Neuronal stem cell (in vitro differentiated cells): ENCODE results near the gene LRRC26.

Source experiments
- DNase-seq: peaks from one replicate; pipeline ENCODE4 v3.0.0-alpha.2; 2013; ENCODE audit warnings: low spot score
- H2AFZ ChIP-seq: one replicate; pipeline ENCODE4 v1.6.1; 2013; ENCODE audit warnings: mild to moderate bottlenecking, low read length, inconsistent platforms
- H2AK5ac ChIP-seq: 2 replicates; pipeline ENCODE4 v1.6.1; 2013; ENCODE audit warnings: low read depth, mild to moderate bottlenecking, inconsistent platforms, low read length, moderate library complexity, mixed read lengths
- H2BK120ac ChIP-seq: 2 replicates; pipeline ENCODE4 v1.6.1; 2013; ENCODE audit warnings: low read depth, mild to moderate bottlenecking, inconsistent platforms, low read length, moderate library complexity, mixed read lengths
- H2BK12ac ChIP-seq: one replicate; pipeline ENCODE4 v1.6.1; 2013; ENCODE audit warnings: low read length, inconsistent platforms
- H2BK15ac ChIP-seq: 2 replicates; pipeline ENCODE4 v1.6.1; 2013; ENCODE audit warnings: mild to moderate bottlenecking, low read length, inconsistent platforms, mixed read lengths
- H2BK5ac ChIP-seq: one replicate; pipeline ENCODE4 v1.6.1; 2013; ENCODE audit warnings: inconsistent platforms, mild to moderate bottlenecking, low read length, moderate library complexity
- H3K14ac ChIP-seq: one replicate; pipeline ENCODE4 v1.6.1; 2013; ENCODE audit warnings: low read length, inconsistent platforms
- H3K18ac ChIP-seq: 2 replicates; pipeline ENCODE4 v1.6.1; 2013; ENCODE audit warnings: low read length, inconsistent platforms
- H3K23ac ChIP-seq: 2 replicates; pipeline ENCODE4 v1.6.1; 2013; ENCODE audit warnings: low read depth, mild to moderate bottlenecking, mixed read lengths, low read length, inconsistent platforms; ENCODE audit not compliant: poor library complexity
- H3K27ac ChIP-seq: replicated peaks from 3 replicates; pipeline ENCODE4 v1.5.1; 2013; ENCODE audit warnings: low read length, inconsistent platforms
- H3K27me3 ChIP-seq, 3 experiments: 2 replicates each; pipeline ENCODE4 v1.6.1; 2013; ENCODE audit warnings: low read length in 3 of 3, mild to moderate bottlenecking in 2 of 3, inconsistent platforms in 1 of 3, low read depth in 1 of 3, mixed read lengths in 1 of 3, moderate library complexity in 1 of 3; ENCODE audit not compliant: control insufficient read depth in 3 of 3, insufficient read depth in 3 of 3
- H3K36me3 ChIP-seq, 2 donors: replicated peaks in 1 of 2; 2 replicates each; pipeline ENCODE4 v1.6.1; 2013; ENCODE audit warnings: low read length in 2 of 2; ENCODE audit not compliant: control insufficient read depth in 2 of 2, insufficient read depth in 2 of 2
- H3K4ac ChIP-seq: 2 replicates; pipeline ENCODE4 v1.6.1; 2013; ENCODE audit warnings: inconsistent platforms, mild to moderate bottlenecking, low read length, moderate library complexity
- H3K4me1 ChIP-seq, 2 donors: 1 replicate in 1 of 2; 2 replicates in 1 of 2; pipeline ENCODE4 v1.6.1; 2013; ENCODE audit warnings: low read length in 2 of 2, low read depth in 1 of 2; ENCODE audit not compliant: control insufficient read depth in 2 of 2, insufficient read depth in 1 of 2
- H3K4me2 ChIP-seq: one replicate; pipeline ENCODE4 v1.6.1; 2013; ENCODE audit warnings: mild to moderate bottlenecking, low read length, inconsistent platforms; ENCODE audit not compliant: insufficient read depth, poor library complexity, severe bottlenecking
- H3K4me3 ChIP-seq, 2 donors: 2 replicates each; pipeline ENCODE4 v1.5.1; 2013; ENCODE audit warnings: low read length in 2 of 2, mild to moderate bottlenecking in 2 of 2, inconsistent platforms in 1 of 2, moderate library complexity in 1 of 2
- H3K79me1 ChIP-seq: one replicate; pipeline ENCODE4 v1.6.1; 2013; ENCODE audit warnings: low read depth, mild to moderate bottlenecking, inconsistent platforms, low read length, moderate library complexity
- H3K9ac ChIP-seq: one replicate; pipeline ENCODE4 v1.6.1; 2013; ENCODE audit warnings: mild to moderate bottlenecking, low read depth, low read length, inconsistent platforms; ENCODE audit not compliant: poor library complexity
- H3K9me3 ChIP-seq, 2 donors: replicated peaks in 1 of 2; 2 replicates each; pipeline versions ENCODE3 to v1.6.1; 2013; ENCODE audit warnings: low read length in 2 of 2, mild to moderate bottlenecking in 2 of 2, inconsistent platforms in 1 of 2, low read depth in 1 of 2, mixed read lengths in 1 of 2, moderate library complexity in 1 of 2; ENCODE audit not compliant: control insufficient read depth in 2 of 2, insufficient read depth in 1 of 2
- H4K8ac ChIP-seq: one replicate; pipeline ENCODE4 v1.6.1; 2013; ENCODE audit warnings: low read depth, mild to moderate bottlenecking, inconsistent platforms, low read length, moderate library complexity
- H4K91ac ChIP-seq: one replicate; pipeline ENCODE4 v1.6.1; 2013; ENCODE audit warnings: low read length, low read depth, mild to moderate bottlenecking, inconsistent platforms; ENCODE audit not compliant: poor library complexity
- WGBS, 2 donors: extraction: QIAGEN DNeasy Blood & Tissue Kit; methylation state at CpG; one replicate each; pipeline ENCODE4 v1.1.7; 2013; ENCODE audit warnings: missing lambda C conversion rate in 2 of 2, mixed read lengths in 1 of 2; ENCODE audit not compliant: insufficient read length in 2 of 2, insufficient replicate concordance in 1 of 2; ENCODE audit errors: extremely low coverage in 2 of 2; 5-methylcytosine and 5-hydroxymethylcytosine counted together

Gene LRRC26

GRCh38 chr9:137191691-137192447 is 22.0 kb upstream of the LRRC26 start:
- peaks cover 0 to 2% (median 0%) of the 10 kb centered on the region in 3 experiments for H3K27me3 ChIP-seq
- H3K79me1 ChIP-seq, result peaks cover 39% of the 10 kb centered on the region
- no peak overlapping the region for H3K4ac ChIP-seq
- WGBS, 2 donors, result no CpG with 5 or more reads among the region's 22 CpGs
- H3K18ac ChIP-seq, result no peak overlapping the region
- H4K8ac ChIP-seq, result no peak overlapping the region
- H3K4me2 ChIP-seq, result no peak overlapping the region
- H3K23ac ChIP-seq, result no peak overlapping the region
- peaks cover 12 to 33% of the 10 kb centered on the region in 2 donors for H3K36me3 ChIP-seq
- no peak overlapping the region for H2BK15ac ChIP-seq
- H2AK5ac ChIP-seq, result no peak overlapping the region
- no peak overlapping the region for H3K14ac ChIP-seq
- peaks cover 17 to 21% of the 10 kb centered on the region in 2 donors for H3K4me1 ChIP-seq
- no peak overlapping the region for H3K27ac ChIP-seq
- no peak overlapping the region for H3K9ac ChIP-seq
- peaks cover 0 to 1% of the 10 kb centered on the region in 2 donors for H3K9me3 ChIP-seq
- H2AFZ ChIP-seq, result no peak overlapping the region
- no peak overlapping the region for H3K4me3 ChIP-seq
- no peak overlapping the region for H2BK12ac ChIP-seq
- H2BK120ac ChIP-seq, result no peak overlapping the region
- no peak overlapping the region for H4K91ac ChIP-seq
- H2BK5ac ChIP-seq, result no peak overlapping the region
- no peak for DNase-seq

- H3K4me1 ChIP-seq, result peaks cover 17 to 21% of the 10 kb centered on the region in 2 donors
- no peak overlapping the region for H3K4ac ChIP-seq
- H3K9ac ChIP-seq, result no peak overlapping the region
- no peak for DNase-seq
- no peak overlapping the region for H3K27ac ChIP-seq
- H3K27me3 ChIP-seq, result peaks cover 0 to 2% (median 0%) of the 10 kb centered on the region in 3 experiments
- H4K8ac ChIP-seq, result no peak overlapping the region
- H2BK12ac ChIP-seq, result peak overlapping the region; percentile 73
- no peak overlapping the region for H3K14ac ChIP-seq
- H2BK120ac ChIP-seq, result no peak overlapping the region
- H3K23ac ChIP-seq, result no peak overlapping the region
- H2BK5ac ChIP-seq, result no peak overlapping the region
- H3K79me1 ChIP-seq, result peaks cover 41% of the 10 kb centered on the region
- H3K9me3 ChIP-seq, result peaks cover 0 to 1% of the 10 kb centered on the region in 2 donors
- H3K4me3 ChIP-seq, result peak overlapping the region in 1 of 2 donors; percentile 15
- no peak overlapping the region for H4K91ac ChIP-seq
- no peak overlapping the region for H2AFZ ChIP-seq
- no peak overlapping the region for H3K18ac ChIP-seq
- H2BK15ac ChIP-seq, result no peak overlapping the region
- H2AK5ac ChIP-seq, result no peak overlapping the region
- H3K36me3 ChIP-seq, result peaks cover 13 to 36% of the 10 kb centered on the region in 2 donors
- H3K4me2 ChIP-seq, result no peak overlapping the region
- no CpG with 5 or more reads among the region's 3 CpGs for WGBS, 2 donors
Observed at GRCh38 chr9:137191245-137191644, 21.4 kb upstream of the LRRC26 start.

- Histone ChIP-seq H3K27me3 (peaks cover 0 to 2% (median 0%) of the 10 kb centered on the region in 3 experiments), H3K36me3 (peaks cover 15 to 44% of the 10 kb centered on the region in 2 donors), H3K4me3 (peak overlapping the region in 1 of 2 donors; percentile 100), H2BK12ac (no peak overlapping the region), H3K14ac (no peak overlapping the region), H3K9ac (no peak overlapping the region), H3K4ac (no peak overlapping the region), H2AK5ac (no peak overlapping the region), H3K4me1 (peaks cover 17 to 21% of the 10 kb centered on the region in 2 donors), H3K18ac (no peak overlapping the region), H3K27ac (no peak overlapping the region), H3K9me3 (peaks cover 0 to 1% of the 10 kb centered on the region in 2 donors), H4K91ac (no peak overlapping the region), H3K23ac (no peak overlapping the region), H4K8ac (no peak overlapping the region), H2BK15ac (no peak overlapping the region), H2BK120ac (no peak overlapping the region), H2AFZ (no peak overlapping the region), H3K79me1 (peaks cover 42% of the 10 kb centered on the region), H2BK5ac (no peak overlapping the region), H3K4me2 (no peak overlapping the region)
- DNase-seq, result no peak
- WGBS, 2 donors, result no CpG with 5 or more reads among the region's 9 CpGs
Observed at GRCh38 chr9:137190315-137190856, 20.5 kb upstream of the LRRC26 start.
